Measurements from ENCODE around the gene GRID1. TPM values are rescaled to one million over a fixed set of nuclear protein-coding genes. Genes with fewer than 3 reads are reported as not detected.
"Not testable (repeated sequence)": the region's sequence is repeated elsewhere in the genome, so short reads cannot be mapped to it uniquely, and the experiment has no call there.

Gene GRID1
- total RNA-seq, 4 donors from 2014 or later: 17.2 to 28.1 (median 23.6) TPM

DNA sequence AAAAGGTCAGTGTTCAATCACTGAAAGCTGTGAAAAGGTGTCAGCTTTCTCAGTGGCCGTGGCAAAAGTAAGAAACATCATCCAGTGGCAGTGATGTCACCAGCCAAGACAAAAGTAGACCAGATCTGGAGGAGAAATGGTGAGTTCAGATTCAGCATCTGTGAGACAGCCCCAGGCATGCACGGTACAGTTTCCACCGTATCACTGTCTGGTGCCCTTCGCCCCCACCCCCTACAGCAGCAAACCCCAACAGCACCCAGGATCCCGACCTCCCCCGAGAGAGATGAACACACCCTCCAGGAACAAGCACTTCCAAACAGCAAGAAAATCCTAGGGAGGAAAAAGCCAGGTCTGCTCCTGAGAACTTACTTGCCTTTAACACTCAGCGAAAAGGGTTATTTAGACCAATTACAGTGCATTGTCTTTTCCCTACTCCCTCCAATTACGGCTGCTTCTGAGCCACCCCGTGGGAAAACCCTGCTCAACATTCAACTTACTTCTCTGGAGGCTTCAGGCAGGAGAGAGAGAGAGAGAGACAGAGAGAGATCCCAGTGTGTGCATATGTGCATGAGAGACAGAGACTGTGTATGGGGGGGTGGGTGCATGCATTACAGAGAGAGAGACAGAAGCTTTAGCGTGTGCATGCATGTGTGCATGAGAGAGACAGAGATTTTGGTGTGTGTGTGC is 189.6 kb downstream of the GRID1 start:
- no peak for DNase-seq
- H3K27me3 ChIP-seq: no peaks in the 10 kb centered on the region
- no peaks in the 10 kb centered on the region for H3K9me3 ChIP-seq
- WGBS, 2 donors: 84 to 88% methylated on average over 10 of the region's 10 CpGs
- intact Hi-C loops (cut with DNase I): no loop called here
- no peaks in the 10 kb centered on the region for H3K36me3 ChIP-seq
- H3K4me3 ChIP-seq (replicated peaks in 1 of 3): no peak overlapping the region
- TF ChIP-seq, protein P1, sequence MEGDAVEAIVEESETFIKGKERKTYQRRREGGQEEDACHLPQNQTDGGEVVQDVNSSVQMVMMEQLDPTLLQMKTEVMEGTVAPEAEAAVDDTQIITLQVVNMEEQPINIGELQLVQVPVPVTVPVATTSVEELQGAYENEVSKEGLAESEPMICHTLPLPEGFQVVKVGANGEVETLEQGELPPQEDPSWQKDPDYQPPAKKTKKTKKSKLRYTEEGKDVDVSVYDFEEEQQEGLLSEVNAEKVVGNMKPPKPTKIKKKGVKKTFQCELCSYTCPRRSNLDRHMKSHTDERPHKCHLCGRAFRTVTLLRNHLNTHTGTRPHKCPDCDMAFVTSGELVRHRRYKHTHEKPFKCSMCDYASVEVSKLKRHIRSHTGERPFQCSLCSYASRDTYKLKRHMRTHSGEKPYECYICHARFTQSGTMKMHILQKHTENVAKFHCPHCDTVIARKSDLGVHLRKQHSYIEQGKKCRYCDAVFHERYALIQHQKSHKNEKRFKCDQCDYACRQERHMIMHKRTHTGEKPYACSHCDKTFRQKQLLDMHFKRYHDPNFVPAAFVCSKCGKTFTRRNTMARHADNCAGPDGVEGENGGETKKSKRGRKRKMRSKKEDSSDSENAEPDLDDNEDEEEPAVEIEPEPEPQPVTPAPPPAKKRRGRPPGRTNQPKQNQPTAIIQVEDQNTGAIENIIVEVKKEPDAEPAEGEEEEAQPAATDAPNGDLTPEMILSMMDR (IDR thresholded peaks at IDR 0.05): no peak
- no peak for TF ChIP-seq POLR2A (IDR thresholded peaks at IDR 0.05)
- no peak overlapping the region for H3K27ac ChIP-seq
- peaks cover 7 to 16% of the 10 kb centered on the region in 2 donors for H3K4me1 ChIP-seq

- DNase-seq; intact Hi-C loops (cut with DNase I); H3K27me3 ChIP-seq; H3K36me3 ChIP-seq; H3K27ac ChIP-seq; H3K4me3 ChIP-seq (replicated peaks in 1 of 3); H3K9me3 ChIP-seq: not testable (repeated sequence)
- WGBS, 2 donors: 96 to 99% methylated on average over 10 of the region's 10 CpGs
- H3K4me1 ChIP-seq: peaks cover 7 to 16% of the 10 kb centered on the region in 2 donors
Observed at GRCh38 chr10:86175476-86175875, 191.1 kb downstream of the GRID1 start.

GRCh38 chr10:86172301-86172700 is 194.3 kb downstream of the GRID1 start:
- H3K27me3 ChIP-seq: no peaks in the 10 kb centered on the region
- H3K9me3 ChIP-seq: no peaks in the 10 kb centered on the region
- WGBS, 2 donors: 88 to 92% methylated on average over 3 of the region's 3 CpGs
- intact Hi-C loops (cut with DNase I): no loop called here
- no peaks in the 10 kb centered on the region for H3K36me3 ChIP-seq
- no peak for DNase-seq
- no peak overlapping the region for H3K4me3 ChIP-seq (replicated peaks in 1 of 3)
- TF ChIP-seq, protein P1 (IDR thresholded peaks at IDR 0.05): no peak
- no peak for TF ChIP-seq POLR2A (IDR thresholded peaks at IDR 0.05)
- H3K27ac ChIP-seq: no peak overlapping the region
- H3K4me1 ChIP-seq: no peaks in the 10 kb centered on the region

DNA sequence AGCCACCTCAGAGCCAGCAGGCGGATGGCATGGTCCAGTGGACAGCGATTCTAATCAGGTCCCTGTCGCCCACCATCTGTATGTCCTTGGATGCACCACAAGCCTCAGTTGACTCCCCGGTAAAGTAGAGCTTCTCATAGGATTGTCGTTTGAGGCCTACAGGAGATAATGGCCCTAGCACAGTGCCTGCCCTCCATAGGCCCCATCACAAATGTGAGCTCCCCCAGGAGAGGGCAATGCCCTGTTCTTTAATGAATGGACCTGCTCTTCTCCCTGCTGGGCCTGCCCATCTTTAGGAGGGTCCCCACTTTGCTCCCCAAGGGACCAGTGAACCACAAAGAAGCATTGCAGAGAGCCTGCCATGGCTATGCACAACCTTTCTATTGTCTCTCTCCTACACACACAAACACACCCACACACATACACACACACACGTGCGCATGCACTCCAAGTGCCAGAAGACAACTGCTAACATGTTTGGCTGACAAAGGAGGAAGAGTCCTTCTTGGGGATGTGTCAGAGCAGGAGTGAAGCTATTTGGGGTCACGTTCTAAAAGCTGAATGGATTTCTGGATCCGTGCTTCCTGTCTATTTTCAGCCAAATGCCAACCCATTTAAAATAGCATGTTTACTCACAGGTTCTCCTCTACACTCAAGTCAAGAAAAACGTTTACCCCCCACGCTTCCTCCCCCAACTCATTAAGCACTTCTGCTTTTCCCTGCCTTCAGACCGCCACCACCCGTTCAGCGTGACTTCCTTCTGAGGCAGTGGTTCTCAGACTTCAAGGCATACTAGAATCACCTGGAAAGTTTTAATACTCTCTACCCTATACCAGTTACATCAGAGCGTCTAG is 196.1 kb downstream of the GRID1 start:
- no peak for DNase-seq
- Histone ChIP-seq H3K27me3 (no peaks in the 10 kb centered on the region), H3K9me3 (no peaks in the 10 kb centered on the region), H3K36me3 (no peaks in the 10 kb centered on the region), H3K4me1 (no peaks in the 10 kb centered on the region), H3K4me3 (replicated peaks in 1 of 3) (no peak overlapping the region), H3K27ac (no peak overlapping the region)
- intact Hi-C loops (cut with DNase I): no loop called here
- TF ChIP-seq, protein P1 (IDR thresholded peaks at IDR 0.05): no peak
- no peak for TF ChIP-seq POLR2A (IDR thresholded peaks at IDR 0.05)
- 83 to 84% methylated on average over 11 to 15 of the region's 15 CpGs for WGBS, 2 donors

GRCh38 chr10:86169506-86170254 is 196.9 kb downstream of the GRID1 start:
- DNase-seq: no peak

More at GRCh38 chr10:86169506-86170254, 196.9 kb downstream of the GRID1 start:
- H3K36me3 ChIP-seq: no peaks in the 10 kb centered on the region
- TF ChIP-seq, protein P1 (IDR thresholded peaks at IDR 0.05): no peak
- TF ChIP-seq POLR2A (IDR thresholded peaks at IDR 0.05): no peak
- no peaks in the 10 kb centered on the region for H3K4me1 ChIP-seq
- no peak overlapping the region for H3K4me3 ChIP-seq (replicated peaks in 1 of 3)
- intact Hi-C loops (cut with DNase I): no loop called here
- 92 to 95% methylated on average over 7 to 10 of the region's 10 CpGs for WGBS, 2 donors
- H3K9me3 ChIP-seq: no peaks in the 10 kb centered on the region
- H3K27me3 ChIP-seq: no peaks in the 10 kb centered on the region
- no peak overlapping the region for H3K27ac ChIP-seq

All from thyroid gland (tissue), 4 donors.